ENCODE measurements around the gene ATP11A. TPM values are rescaled to one million over a fixed set of nuclear protein-coding genes. Genes with fewer than 3 reads are reported as not detected.

Gene ATP11A
- total and polyA plus RNA-seq, 2 donors (not counting 3 experiments of a cell fraction or from before 2014, with no cell fraction given), result 16.5 to 88.1 TPM

DNA sequence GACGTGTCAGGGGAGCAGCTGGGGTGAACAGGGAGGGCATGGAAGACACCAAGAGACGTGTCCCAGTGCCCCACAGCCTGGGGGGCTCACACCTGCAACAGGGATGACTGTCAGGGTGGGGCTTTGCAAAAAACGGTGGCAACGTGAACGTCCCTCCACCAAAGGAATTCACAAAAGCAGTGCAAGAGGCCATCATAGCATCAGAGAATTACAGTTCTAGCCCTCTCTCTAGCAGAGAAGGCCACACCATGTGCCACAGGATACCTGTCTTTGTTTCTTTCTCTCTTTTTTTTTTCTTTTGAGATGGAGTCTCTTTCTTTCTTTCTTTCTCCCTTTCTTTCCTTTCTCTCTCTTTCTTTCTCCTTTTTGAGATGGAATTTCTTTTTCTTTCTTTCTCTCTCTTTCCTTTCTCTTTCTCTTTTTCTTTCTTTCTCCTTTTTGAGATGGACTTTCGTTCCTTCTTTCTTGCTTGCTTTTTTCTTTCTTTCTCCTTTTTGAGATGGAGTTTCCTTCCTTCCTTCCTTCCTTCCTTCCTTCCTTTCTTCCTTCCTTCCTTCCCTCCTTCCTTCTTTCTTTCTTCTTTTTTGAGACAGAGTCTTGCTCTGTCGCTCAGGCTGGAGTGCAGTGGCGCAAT lies 17.1 kb upstream of the ATP11A start:
- no peak overlapping the region for H2AFZ ChIP-seq (ENCODE audit: low read depth, low read length)
- CTCF ChIA-PET, result no interaction called here
- BruUV-seq (replicated peaks), result no TSS peak
- intact Hi-C loops (cut with micrococcal nuclease), result no loop called here
- H3K27ac ChIP-seq (ENCODE audit: insufficient read depth, low read depth, low read length), result no peak overlapping the region
- H3K9me1 ChIP-seq (replicated peaks; ENCODE audit: control insufficient read depth, extremely low read depth, insufficient read depth, low read length), result no peaks in the 10 kb centered on the region
- no peaks in the 10 kb centered on the region for H4K20me1 ChIP-seq (replicated peaks; ENCODE audit: control insufficient read depth, extremely low read depth, insufficient read depth, low read length)
- no peaks in the 10 kb centered on the region for H3K4me1 ChIP-seq (ENCODE audit: control insufficient read depth, extremely low read depth, insufficient read depth, low read length)
- TF ChIP-seq FOS (IDR thresholded peaks at IDR 0.05; ENCODE audit: borderline replicate concordance, insufficient read depth, low read length) (no peak), MYC (IDR thresholded peaks at IDR 0.05; ENCODE audit: low read depth, low read length) (no peak), EZH2 (IDR thresholded peaks at IDR 0.05; ENCODE audit: borderline replicate concordance, low read depth, low read length, severe bottlenecking) (no peak), POLR2A (IDR thresholded peaks at IDR 0.05; ENCODE audit: low read depth, low read length) (no peak), JUN (IDR thresholded peaks at IDR 0.05; ENCODE audit: borderline replicate concordance, insufficient read depth, insufficient read length, low read depth) (no peak), POLR2AphosphoS5 (IDR thresholded peaks at IDR 0.05; ENCODE audit: insufficient read depth, low read depth, low read length) (no peak), GATA2 (IDR thresholded peaks at IDR 0.05; ENCODE audit: insufficient read depth, insufficient read length, low read depth, low read length) (no peak)
- TF ChIP-seq, protein P1, sequence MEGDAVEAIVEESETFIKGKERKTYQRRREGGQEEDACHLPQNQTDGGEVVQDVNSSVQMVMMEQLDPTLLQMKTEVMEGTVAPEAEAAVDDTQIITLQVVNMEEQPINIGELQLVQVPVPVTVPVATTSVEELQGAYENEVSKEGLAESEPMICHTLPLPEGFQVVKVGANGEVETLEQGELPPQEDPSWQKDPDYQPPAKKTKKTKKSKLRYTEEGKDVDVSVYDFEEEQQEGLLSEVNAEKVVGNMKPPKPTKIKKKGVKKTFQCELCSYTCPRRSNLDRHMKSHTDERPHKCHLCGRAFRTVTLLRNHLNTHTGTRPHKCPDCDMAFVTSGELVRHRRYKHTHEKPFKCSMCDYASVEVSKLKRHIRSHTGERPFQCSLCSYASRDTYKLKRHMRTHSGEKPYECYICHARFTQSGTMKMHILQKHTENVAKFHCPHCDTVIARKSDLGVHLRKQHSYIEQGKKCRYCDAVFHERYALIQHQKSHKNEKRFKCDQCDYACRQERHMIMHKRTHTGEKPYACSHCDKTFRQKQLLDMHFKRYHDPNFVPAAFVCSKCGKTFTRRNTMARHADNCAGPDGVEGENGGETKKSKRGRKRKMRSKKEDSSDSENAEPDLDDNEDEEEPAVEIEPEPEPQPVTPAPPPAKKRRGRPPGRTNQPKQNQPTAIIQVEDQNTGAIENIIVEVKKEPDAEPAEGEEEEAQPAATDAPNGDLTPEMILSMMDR (IDR thresholded peaks at IDR 0.05; ENCODE audit: extremely low read depth in 1 of 2, insufficient read depth in 1 of 2, low read depth in 1 of 2, low read length in 2 of 2), result no peak
- TF ChIP-seq, protein P2, sequence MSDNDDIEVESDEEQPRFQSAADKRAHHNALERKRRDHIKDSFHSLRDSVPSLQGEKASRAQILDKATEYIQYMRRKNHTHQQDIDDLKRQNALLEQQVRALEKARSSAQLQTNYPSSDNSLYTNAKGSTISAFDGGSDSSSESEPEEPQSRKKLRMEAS (IDR thresholded peaks at IDR 0.05; ENCODE audit: insufficient read depth, insufficient read length), result no peak
- H3K9me3 ChIP-seq (replicated peaks; ENCODE audit: control insufficient read depth, insufficient read depth, low read length), result no peaks in the 10 kb centered on the region
- no peaks in the 10 kb centered on the region for H3K79me2 ChIP-seq (ENCODE audit: control insufficient read depth, insufficient read depth, low read length)
- no peak for FAIRE-seq
- H3K36me3 ChIP-seq (ENCODE audit: control insufficient read depth in 2 of 2, extremely low read depth in 1 of 2, insufficient read depth in 2 of 2, low read length in 2 of 2), result no peaks in the 10 kb centered on the region
- POLR2A ChIA-PET, result no interaction called here
- no peak for DNase-seq (ENCODE audit: low read depth, low spot score)
- H3K4me2 ChIP-seq (ENCODE audit: insufficient read depth, low read length), result no peak overlapping the region
- dilution Hi-C loops (cut with MboI; ENCODE audit: extremely low pct_ligation_motif_present, low sequenced_read_pairs), result no loop called here
- H3K4me3 ChIP-seq (replicated peaks in 1 of 3; ENCODE audit: insufficient read depth in 1 of 3, low read depth in 1 of 3, low read length in 3 of 3), result no peak overlapping the region
- H3K9ac ChIP-seq (replicated peaks; ENCODE audit: extremely low read depth, insufficient read depth, low read length), result no peak overlapping the region
- peaks cover 2 to 11% of the 10 kb centered on the region in 2 experiments for H3K27me3 ChIP-seq (ENCODE audit: control insufficient read depth in 2 of 2, insufficient read depth in 2 of 2, low read length in 2 of 2)

Data from endothelial cell of umbilical vein (primary cell).